ENCODE results near the gene ITGB1.

Gene ITGB1

DNA sequence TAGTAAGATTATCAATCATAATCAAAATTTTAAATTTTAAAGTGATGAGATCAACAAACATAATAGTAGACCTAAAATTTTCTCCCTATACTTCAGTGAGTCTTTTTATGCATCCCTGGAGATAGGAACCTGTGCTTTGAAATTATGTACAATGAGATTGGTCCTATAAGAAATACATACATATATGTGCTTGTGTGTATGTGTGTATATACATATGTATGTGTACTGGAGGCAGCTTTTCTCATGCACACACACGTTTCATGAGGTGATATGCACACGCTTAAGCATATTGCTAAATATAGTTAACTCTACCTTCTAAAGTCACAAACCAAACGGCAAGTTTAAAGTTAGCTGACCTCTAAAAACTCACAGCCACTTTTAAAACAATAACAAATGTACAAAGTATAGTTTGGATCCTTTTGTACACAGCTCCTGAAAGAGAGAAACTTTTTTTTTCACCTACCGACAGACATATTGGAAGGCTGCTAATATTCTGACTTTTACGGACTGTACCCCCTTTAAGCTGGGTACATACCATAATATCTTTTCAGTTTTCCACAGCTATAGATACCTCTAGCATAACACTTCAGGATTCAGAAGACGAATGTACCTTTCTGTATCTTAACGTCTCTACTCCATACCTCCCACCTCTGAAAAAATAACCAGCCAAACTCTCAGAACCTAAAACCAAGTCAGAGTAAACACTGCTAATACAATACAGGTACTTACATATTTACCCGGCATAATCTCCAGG is 3.3 kb downstream of the ITGB1 start:
- DNase-seq, result no peak

DNA sequence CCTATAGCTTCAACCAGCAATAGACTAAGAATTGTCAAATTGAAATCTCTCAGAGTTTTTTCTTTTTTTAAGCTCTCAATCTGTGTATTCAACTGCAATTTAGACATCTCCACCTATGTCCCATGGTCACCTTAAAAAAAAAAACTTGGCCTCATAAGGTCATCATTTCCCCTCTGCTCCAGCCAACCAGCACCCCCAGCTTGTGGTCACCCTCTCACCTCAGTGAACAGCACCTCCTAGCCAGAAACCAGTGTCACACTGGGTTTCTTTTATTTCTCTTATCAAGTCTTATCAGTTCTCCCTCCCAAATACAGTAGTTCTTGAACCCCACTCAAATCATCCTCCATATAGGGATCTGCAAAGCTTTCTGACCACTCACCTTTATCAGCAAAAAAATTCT is 4.0 kb downstream of the ITGB1 start:
- no peak for DNase-seq

DNA sequence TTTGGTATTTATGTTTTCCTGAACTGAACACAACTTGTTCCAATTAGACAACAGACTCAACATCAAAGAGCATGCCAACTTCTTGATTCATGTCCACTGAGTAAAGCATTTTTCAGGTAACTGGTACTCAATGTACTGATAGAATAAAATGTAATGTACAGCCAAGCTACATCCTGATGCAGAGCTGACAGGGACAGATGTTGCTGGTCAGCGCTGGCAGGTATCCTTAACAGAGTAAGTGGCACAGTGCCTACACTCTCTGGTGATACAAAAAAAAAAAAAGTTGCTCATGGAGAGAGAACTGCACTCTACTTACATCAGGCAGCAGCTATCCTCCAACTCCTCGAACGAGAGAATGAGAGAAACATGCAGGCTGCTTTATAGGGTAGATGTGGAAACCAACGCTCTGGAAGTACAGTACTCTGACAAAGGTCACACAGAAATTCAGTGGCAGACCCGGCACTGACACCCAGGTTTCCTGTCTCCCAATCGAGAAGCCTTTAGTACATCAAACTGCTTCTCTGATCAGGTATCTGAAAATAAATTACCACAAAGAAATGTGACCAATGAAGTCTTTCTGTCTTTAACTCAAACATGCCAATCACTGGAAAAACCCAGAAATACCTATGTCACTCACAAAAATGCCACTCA is 4.6 kb downstream of the ITGB1 start:
- no peak for DNase-seq

DNA sequence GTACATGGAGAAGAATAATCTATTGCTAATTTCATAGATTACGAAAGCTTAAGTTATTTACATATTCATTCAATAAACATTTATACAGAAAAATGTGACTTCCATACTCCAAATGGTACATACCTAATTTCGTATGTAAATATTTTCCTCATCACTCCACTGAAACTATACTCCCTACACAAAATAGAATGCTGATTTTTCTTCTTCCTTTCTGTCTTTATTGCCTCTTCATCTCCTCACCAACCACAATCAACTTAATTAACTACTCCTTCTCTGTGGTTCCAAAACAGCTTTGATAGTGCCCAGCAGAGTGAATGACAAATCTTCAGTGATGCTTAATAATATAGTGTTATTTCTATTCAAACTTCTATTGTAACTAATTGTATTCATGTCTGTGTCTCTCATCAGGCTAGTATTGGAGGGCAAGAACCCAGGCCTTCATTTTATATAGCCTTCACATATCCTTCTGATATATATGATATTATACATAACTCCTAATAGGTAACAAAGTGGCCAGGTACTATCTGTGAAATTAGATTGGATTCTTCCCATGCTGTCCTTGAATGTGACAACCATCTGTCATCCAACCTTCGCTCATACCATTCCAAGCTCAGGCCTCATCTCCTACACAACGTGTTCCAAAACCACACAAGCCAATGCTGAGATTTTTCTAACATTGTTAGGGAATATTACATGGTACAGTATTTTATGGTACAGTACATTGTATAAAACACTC is 5.3 kb downstream of the ITGB1 start:
- no peak for DNase-seq

DNA sequence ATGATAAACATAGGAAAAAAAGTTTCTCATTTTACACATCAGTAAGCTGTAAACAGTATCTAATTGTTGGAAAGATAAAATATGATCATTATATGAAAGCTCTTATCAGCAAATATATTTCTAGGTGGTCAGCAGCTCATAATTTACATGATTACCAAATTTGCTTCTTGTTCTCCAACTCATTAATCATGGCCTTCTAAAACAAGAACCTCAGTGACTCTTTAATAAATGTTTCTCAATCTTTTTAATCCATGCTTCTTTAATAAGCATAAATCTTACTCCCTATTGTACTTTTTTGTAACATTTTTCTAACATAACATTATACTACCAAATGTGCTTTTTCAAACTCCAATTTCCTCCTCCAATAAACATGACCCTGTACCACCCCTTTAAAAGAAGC is 5.9 kb downstream of the ITGB1 start:
- no peak for DNase-seq

DNA sequence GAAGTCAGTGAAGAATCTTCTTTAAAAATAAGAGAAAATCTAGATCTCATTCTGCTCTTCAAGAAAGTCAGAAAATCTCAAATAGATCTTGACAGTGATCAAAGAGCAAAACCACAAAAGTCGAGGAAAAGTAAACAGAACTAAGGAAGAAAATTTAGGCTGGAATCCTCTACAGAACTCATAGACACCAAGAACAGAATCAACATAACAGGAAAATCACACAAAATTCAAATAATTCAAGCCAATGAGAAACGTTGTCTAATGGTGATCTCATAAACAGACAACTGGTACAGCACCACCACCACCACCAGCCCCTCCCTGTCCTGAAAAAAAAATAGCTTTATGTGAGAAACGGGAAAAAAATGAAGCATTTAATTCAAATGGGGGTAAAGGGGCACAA is 6.9 kb downstream of the ITGB1 start:
- DNase-seq, result no peak

DNA sequence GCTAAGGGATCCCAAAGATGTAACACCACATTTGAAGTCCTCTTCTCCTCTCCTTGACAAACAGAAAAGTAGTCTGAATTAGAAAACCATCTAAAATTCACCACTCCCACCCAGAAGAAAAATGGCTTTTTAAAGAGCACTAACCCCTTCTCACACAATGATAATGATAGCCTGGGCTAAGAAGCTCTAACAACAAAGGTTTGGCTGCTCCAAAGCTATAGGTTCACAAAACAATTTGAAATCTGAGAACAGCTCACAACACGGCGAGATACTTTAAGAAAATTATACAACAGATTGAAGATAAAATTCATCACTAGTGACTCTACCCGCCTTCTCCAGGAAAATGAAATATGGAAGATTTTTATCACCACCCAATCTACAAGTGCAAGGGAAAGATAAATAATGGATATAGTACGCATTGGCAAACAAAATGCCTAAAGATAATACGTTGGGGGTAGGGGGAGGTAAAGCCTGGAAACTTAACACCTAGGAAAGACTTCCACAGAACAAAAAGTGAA is 7.4 kb downstream of the ITGB1 start:
- no peak for DNase-seq

DNA sequence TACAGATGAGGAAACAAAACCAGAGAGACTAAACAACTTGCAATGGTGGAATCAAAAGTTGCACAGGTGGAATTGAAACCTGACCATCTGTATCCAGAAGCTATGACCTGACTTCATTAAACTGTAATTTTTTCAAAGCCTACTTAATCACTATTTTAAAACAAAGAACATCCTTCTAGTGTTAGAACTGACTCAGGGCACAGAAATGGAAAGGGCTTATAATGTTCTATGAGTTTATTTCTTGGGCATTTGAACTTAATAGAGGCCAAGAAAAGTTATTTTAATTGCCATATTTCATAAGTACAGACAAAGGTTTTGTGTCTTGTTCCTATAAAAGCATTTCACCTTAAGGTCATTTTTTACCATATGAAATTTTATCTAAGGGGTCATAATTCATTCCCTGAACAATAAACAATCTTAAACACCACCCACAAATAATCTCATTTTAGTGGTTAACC is 8.8 kb downstream of the ITGB1 start:
- no peak for DNase-seq

DNA sequence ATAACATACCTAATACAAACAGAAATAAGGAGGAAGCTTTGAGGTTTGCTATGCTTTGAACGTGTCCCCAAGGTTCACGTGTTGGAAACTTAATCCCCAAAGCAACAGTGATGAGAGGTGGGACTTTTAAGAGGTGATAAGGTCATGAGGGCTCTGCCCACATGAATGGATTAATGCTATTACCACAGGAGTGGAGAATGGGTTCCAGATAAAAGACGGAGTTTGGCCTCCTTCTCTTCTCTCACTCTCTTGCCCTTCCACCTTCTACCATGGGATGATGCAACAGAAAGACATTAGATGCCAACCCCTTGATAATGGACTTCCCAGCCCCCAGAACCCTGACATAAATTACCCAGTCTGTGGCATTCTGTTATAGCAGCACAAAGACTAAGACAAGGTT is 9.6 kb downstream of the ITGB1 start:
- DNase-seq, result no peak

DNA sequence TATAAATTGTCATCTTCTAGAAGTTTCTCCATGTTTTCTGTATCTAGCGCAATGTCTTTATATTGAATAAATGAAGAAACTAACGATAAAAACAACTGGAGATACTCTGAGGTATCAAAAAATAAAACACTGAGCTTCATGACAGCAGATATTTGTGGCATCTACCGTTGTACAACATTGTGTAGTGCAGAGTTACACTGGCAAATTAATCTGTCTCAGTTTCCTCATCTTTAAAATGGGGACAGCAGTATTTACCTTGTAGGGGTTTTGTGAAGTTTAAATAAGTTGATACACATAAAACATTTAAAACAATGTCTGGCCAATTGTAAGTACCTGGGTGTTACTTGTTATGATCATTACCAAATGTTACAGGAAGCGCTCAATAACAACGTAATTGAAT is 10.4 kb downstream of the ITGB1 start:
- DNase-seq, result no peak

DNA sequence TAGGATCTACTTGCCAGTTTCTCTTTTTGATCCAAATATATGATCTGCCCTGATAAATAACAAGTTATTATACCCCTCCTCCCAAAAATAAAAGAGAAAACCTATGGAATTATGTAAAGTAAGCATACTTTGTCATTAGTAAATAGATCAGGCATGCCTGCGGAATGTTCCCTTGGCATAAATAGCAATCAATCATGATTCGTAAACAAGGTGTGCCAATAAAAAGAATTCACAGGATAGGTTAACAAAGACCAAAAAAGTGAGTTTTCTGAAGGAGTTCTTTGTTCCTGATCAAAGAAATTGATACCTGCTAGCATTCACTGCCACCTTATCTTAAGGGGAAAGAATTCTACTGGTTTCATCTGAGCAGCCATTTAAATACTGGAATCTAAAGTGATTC is 11.9 kb downstream of the ITGB1 start:
- no peak for DNase-seq

DNA sequence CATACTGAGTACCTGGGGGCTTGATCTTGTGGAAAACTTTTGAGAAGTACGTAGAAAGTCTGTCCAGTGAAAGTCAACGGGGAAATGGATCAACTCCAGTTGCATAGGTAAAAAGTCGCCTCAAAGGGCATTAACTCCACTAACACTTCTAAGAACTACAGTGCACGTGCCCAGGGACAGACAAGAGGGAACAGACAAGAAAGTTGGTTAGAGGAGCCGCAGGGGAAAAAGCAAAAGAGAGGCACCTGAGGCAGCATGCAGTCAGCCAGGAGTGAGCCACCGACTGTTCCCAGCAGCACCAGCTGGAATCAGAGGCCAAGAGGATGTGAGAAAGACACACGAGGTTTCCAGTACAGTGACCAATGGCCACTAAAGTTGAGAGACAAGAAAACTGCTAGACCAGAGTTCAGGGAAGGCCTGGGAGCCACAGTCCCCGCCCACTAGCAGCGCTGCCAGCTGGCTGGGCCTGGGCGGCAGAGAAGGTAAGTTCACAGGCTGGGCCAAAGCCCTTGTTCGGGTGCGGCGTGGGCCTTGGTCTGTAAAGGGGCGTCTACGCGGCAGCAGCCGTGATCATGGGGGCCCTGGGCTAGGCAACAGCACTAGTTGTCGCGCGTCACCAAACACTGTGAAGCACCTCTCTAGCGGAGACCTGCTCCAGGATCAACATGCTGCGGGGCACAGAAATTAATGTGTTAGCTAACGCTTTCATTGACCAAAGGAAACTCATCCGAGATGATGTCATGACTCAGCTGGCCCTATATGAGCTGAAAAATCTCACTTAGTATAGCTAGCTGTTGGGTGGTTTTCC is 14.0 kb downstream of the ITGB1 start:
- DNase-seq, result no peak

DNA sequence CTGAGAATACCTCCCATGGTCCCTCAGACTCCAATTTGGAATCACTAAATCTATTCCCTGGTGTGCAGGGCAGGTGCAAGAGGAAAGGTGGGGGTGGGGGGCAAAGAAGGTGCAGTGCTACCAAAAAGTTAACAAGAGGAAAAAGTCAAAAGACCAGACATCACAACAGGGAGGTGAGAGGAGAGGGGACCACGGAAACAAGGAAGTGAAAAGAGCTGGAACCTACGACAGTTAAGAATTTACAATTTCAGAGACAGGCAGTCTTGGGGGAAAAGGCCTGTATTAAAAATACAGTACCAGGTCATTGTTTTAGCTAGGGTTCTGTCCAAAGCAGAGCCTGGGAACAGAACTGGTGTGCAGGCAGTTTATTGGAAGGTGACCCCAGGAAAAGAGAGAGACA is 14.6 kb downstream of the ITGB1 start:
- no peak for DNase-seq

DNA sequence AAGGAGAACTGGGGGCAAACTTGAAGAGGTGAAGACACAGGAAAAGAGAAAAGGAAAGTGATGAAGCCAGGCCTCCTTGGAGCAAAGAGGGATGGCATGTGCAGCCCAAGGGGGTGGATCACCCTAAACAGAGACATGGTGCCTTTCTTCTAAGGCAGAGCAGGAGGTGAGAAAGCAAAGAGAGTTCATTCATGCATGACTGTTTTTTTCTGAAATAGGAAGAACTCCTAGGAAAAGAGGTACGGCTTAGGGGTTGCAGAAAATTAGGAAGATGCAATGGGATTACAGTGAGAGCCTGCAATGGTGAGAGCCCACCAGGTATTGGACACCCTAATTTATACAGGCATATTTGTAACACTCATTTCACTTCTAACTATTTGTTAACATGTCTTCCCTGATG is 15.9 kb downstream of the ITGB1 start:
- no peak for DNase-seq

DNA sequence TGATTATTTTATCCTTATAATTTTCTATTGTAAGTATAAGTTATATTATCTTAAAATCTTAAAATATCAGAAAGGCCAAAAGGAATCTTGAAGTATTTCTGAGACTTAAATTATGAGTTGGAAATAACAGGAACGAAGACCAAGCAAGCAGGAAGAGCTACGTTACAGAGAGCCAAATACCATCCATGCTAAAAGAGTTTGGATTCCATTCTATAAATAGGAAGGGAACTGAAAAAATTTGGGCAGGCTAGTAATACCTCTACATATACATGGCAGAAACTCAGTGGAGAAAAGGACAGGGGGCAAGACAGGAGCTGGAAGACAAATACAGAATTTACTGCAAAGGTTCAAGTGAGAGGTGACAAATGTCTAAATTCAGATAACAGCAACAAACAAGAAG is 16.7 kb downstream of the ITGB1 start:
- no peak for DNase-seq

DNA sequence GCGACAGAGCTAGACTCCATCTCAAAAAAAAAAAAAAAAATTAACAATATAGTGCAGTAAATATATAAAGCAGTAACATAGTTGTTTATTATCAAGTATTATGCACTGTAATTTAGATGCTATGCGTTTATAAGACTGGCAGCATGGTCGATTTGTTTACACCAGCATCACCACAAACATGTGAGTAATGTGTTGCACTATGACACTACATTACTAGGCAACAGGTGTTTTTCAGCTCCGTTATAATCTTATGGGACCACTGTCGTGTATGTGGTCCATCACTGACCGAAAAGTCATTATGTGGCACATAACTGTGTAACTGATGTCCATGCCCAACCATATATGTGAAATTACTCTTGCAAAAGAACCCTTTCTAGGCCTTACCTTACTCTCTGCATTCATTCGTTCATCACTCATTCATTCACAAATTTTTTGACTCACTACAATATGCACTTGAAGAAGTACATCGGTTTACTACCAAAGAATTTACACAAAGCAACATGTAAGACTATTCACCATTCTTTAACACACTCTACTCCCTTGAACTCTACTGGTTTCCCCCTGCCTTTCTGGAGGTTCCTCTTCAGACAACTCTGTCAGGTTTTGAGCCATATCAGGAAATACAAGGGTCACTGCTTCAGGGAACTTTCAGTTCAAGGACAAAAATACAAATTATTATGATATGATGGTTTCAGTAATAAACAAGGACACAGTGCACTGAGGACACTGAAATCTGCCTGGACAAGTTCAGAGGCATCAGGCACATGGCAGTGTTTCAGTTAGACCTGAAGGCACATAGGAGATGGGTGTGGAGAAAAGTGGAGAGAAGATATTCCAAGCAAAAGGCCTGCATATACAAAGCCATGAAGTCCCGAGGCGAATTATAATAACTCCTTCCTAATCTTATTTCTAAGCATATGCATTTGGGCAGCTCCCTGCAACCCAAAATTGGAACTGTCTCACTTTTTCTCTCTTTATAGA is 17.4 kb downstream of the ITGB1 start:
- no peak for DNase-seq

DNA sequence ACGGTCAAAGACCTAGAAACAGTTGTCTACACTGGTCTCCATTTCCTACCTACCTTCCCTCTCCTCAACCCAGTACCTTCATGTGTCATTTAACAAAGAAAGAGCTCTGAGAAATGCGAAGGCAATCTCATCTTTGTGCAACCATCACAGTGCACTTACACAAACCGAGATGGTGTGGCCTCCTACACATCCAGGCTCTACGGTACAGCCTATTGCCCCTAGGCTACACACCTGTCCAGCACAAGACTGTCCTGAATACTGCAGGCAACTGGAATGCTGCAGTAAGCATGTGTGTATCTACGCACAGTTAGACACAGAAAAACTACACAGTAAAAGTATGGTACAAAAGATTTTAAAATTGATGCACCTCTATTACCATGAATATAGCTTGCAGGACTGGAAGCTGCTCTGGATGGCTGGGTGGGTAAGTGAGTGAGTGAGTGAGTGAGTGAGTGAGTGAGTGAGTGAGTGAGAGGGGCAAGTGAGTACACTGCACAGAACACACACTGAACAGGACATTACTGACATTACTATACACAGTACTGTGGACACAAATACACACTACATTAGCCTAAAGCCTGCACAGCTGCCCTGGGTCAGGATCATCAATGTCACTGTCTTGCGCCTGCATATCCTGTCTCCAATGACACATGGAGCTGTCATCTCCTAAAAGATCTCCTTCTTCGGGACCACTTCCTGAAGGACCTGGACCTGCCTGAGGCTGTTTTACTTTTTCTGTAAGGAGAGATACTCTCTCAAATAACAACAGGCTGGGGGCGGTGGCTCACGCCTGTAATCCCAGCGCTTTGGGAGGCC is 18.5 kb downstream of the ITGB1 start:
- no peak for DNase-seq

DNA sequence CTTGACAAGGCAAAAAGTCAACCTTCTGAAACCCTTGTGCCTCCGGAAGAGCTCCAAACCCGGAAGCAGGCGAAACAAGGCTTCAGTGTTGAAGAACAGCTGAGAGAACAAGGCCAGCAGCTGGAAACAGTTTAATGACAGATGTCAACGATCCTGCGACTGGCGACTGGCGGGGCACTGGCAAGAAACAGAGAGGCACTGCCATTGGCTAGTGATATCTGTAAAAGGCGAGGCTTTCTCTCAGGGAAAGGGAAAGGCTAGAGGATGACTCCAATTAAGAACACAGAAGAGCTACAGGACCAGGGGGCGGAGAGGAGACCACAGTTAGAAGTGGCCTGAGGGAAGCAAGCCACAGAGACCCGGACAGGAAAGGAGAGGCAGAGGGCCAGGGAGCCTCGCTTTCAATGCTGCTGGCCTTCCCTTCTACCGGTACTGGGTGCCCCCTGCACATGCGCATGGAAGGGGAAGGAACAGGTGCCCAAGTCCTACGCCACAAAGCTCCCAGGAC is 19.4 kb downstream of the ITGB1 start:
- DNase-seq, result no peak

DNA sequence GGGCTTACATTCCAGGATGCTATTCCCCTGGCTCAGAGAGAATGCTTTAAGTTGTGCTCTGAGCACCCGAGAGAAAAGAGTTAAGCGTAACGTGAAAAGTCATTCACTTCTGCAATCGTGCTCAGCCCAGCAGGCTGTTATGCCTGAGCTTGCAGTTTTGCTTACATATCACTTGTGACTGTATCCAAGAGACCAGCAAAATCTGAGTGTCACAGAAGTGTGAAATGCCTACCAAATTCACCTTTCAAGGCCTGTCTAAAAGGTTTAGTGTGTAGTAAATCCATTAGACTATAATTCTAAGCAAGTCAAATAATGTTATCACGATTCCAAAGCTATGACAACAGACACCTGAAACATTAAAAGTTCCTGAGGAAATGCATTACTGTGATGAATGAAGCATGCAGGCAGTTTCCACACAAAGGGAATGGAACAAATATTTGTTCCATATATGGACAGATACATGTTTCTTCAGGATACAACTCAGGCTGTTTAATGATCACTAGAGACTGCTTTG is 20.1 kb downstream of the ITGB1 start:
- DNase-seq, result no peak

DNA sequence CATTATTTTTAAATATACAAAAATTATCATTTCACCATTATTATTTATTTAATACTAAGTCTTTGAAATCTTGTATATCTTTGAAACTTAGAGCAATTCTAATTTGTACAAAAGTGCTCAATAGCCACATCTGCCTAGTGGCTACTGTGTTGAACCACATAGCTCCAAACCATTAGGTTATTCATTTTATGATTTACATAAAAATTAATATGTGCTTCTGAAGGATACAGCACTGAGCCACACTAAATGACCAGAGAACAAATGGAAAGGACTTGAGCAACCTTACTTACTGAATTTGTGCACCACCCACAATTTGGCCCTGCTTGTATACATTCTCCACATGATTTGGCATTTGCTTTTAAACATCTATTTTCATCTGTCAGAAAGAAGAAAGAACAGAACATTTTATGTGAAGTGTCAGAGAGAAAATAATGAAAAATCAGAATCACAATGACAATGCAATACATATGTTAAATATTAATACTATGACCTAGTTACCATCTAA is 25.8 kb downstream of the ITGB1 start:
- DNase-seq, result no peak
